SK-N-SH (cell line): Measurements from ENCODE around the gene PROM2. TPM values are rescaled to one million over a fixed set of nuclear protein-coding genes. Genes with fewer than 3 reads are reported as not detected.

Experiments
- CTCF ChIA-PET: fragments of 300-600, 350-600 bp; formaldehyde crosslinking; extraction: SDS; loops from one replicate; lab custom pipeline; 2021; lab: Yijun Ruan, JAX
- POLR2A ChIA-PET: fragments of 350-600 bp; sonication (Branson Sonifier 250); formaldehyde crosslinking; extraction: SDS; loops from one replicate; lab custom pipeline; 2020; ENCODE audit warnings: antibody characterized with exemption, inconsistent platforms; lab: Yijun Ruan, JAX
- DNase-seq: peaks from one replicate; pipeline ENCODE4 v3.0.0; 2012
- H2AFZ ChIP-seq: fragments of 200-600 bp; sonication (generic); 2 replicates; pipeline ENCODE4 v1.8.1; 2016; ENCODE audit warnings: antibody characterized with exemption, mild to moderate bottlenecking, low read depth
- H3F3A ChIP-seq: fragments of 200-600 bp; sonication (generic); replicated peaks from 2 replicates; pipeline ENCODE3; 2016; ENCODE audit warnings: antibody characterized with exemption, mild to moderate bottlenecking; ENCODE audit not compliant: insufficient read depth
- H3K27ac ChIP-seq, 2 experiments: fragments of 200-500 bp in 1 of 2; fragments of 200-600 bp in 1 of 2; sonication (Bioruptor generic) in 1 of 2; sonication (generic), shearing (Covaris generic) in 1 of 2; 2 replicates each; pipeline versions ENCODE4 v1.5.1 to v1.6.1; 2014 to 2016; ENCODE audit warnings: low read depth in 2 of 2, inconsistent platforms in 1 of 2, low read length in 1 of 2, mild to moderate bottlenecking in 1 of 2, mixed read lengths in 1 of 2
- H3K27me3 ChIP-seq: fragments of 200-600 bp; sonication (generic), shearing (Covaris generic); 2 replicates; pipeline ENCODE4 v1.6.1; 2016; ENCODE audit warnings: mixed run types; ENCODE audit not compliant: insufficient read depth
- H3K36me3 ChIP-seq, 2 experiments: fragments of 200-500 bp in 1 of 2; fragments of 200-600 bp in 1 of 2; sonication (Bioruptor generic) in 1 of 2; sonication (generic) in 1 of 2; replicated peaks in 1 of 2; 2 replicates each; pipeline versions ENCODE3 to v1.5.1; 2014 to 2016; ENCODE audit warnings: low read length in 1 of 2, mild to moderate bottlenecking in 1 of 2; ENCODE audit not compliant: insufficient read depth in 2 of 2, control insufficient read depth in 1 of 2
- H3K4me1 ChIP-seq, 2 experiments: fragments of 200-500 bp in 1 of 2; fragments of 200-600 bp in 1 of 2; sonication (Bioruptor generic) in 1 of 2; sonication (generic), shearing (Covaris generic) in 1 of 2; 2 replicates each; pipeline versions ENCODE4 v1.5.1 to v1.6.1; 2014 to 2016; ENCODE audit warnings: low read depth in 1 of 2, low read length in 1 of 2, mixed run types in 1 of 2; ENCODE audit not compliant: insufficient read depth in 2 of 2, control insufficient read depth in 1 of 2
- H3K4me2 ChIP-seq: fragments of 200-600 bp; sonication (generic), shearing (Covaris generic); 2 replicates; pipeline ENCODE4 v1.6.1; 2017; ENCODE audit warnings: mixed run types
- H3K4me3 ChIP-seq, 2 experiments: fragments of 200-500 bp in 1 of 2; fragments of 200-600 bp in 1 of 2; sonication (Bioruptor generic) in 1 of 2; sonication (generic), shearing (Covaris generic) in 1 of 2; 2 replicates each; pipeline versions ENCODE4 v1.5.1 to v1.8.1; 2014 to 2016; ENCODE audit warnings: low read depth in 2 of 2, inconsistent platforms in 1 of 2, low read length in 1 of 2, mild to moderate bottlenecking in 1 of 2, mixed read lengths in 1 of 2, moderate library complexity in 1 of 2
- H3K79me2 ChIP-seq: fragments of 200-600 bp; sonication (generic); 2 replicates; pipeline ENCODE4 v1.8.1; 2017; ENCODE audit warnings: mild to moderate bottlenecking; ENCODE audit not compliant: insufficient read depth
- H3K9ac ChIP-seq: fragments of 200-600 bp; sonication (generic); 2 replicates; pipeline ENCODE4 v1.6.1; 2017; ENCODE audit warnings: mixed run types
- H3K9me2 ChIP-seq: fragments of 200-600 bp; sonication (generic); 2 replicates; pipeline ENCODE4 v1.6.1; 2017; ENCODE audit warnings: mixed run types
- H3K9me3 ChIP-seq: fragments of 200-600 bp; sonication (generic); 2 replicates; pipeline ENCODE4 v1.6.1; 2017; ENCODE audit warnings: mixed run types, mild to moderate bottlenecking, moderate library complexity
- H4K20me1 ChIP-seq: fragments of 200-600 bp; sonication (generic); 2 replicates; pipeline ENCODE4 v1.6.1; 2017; ENCODE audit warnings: mild to moderate bottlenecking, mixed run types; ENCODE audit not compliant: insufficient read depth
- ELF1 ChIP-seq: IDR thresholded peaks from 2 replicates; pipeline ENCODE4 v1.4.0; 2012
- EP300 ChIP-seq, 2 experiments: IDR thresholded peaks; 2 replicates each; pipeline versions ENCODE4 v1.4.0 to v1.6.1; 2012; ENCODE audit warnings: borderline replicate concordance in 1 of 2, low read depth in 1 of 2, low read length in 1 of 2
- FOSL2 ChIP-seq: IDR thresholded peaks from 2 replicates; pipeline ENCODE4 v1.4.0; 2012; ENCODE audit warnings: low read depth, mild to moderate bottlenecking, moderate library complexity, borderline replicate concordance
- GABPA ChIP-seq: IDR thresholded peaks from 2 replicates; pipeline ENCODE4 v1.4.0; 2012; ENCODE audit warnings: low read depth, mild to moderate bottlenecking
- MXI1 ChIP-seq: IDR thresholded peaks from 2 replicates; pipeline ENCODE4 v1.6.1; 2012; ENCODE audit warnings: mild to moderate bottlenecking, low read depth, low read length, improper control_type of control experiment
- RAD21 ChIP-seq: IDR thresholded peaks from 2 replicates; pipeline ENCODE4 v1.6.1; 2012; ENCODE audit warnings: mild to moderate bottlenecking, low read length
- RXRA ChIP-seq: IDR thresholded peaks from 2 replicates; pipeline ENCODE4 v1.4.0; 2012; ENCODE audit warnings: low read depth, mild to moderate bottlenecking, borderline replicate concordance
- SIN3A ChIP-seq: IDR thresholded peaks from 2 replicates; pipeline ENCODE4 v1.6.1; 2012; ENCODE audit warnings: low read depth, mild to moderate bottlenecking, low read length, moderate library complexity, borderline replicate concordance
- SMC3 ChIP-seq: IDR thresholded peaks from 2 replicates; pipeline ENCODE4 v1.6.1; 2012; ENCODE audit warnings: low read depth, low read length, improper control_type of control experiment
- ZBTB33 ChIP-seq: IDR thresholded peaks from 2 replicates; pipeline ENCODE4 v1.4.0; 2012; ENCODE audit warnings: low read depth, borderline replicate concordance
- WGBS: methylation state at CpG from one replicate; pipeline ENCODE4 v1.1.6; 2017; ENCODE audit warnings: low lambda C conversion rate; 5-methylcytosine and 5-hydroxymethylcytosine counted together
- polyA plus RNA-seq, 3 experiments: library from polyadenylated mRNA; depleted of rRNA; stranded (reverse); fragments of >200 nt; gene quantifications; 2 replicates each; pipeline ENCODE4 v1.2.3, GENCODE V29; 2012
- TF ChIP-seq, protein P1 (sequence below): IDR thresholded peaks from 2 replicates; pipeline ENCODE4; 2012

The PROM2 gene
- polyA plus RNA-seq, 1 of the 3 experiments (the other 2 are of a cell fraction), result 0.38 TPM

DNA sequence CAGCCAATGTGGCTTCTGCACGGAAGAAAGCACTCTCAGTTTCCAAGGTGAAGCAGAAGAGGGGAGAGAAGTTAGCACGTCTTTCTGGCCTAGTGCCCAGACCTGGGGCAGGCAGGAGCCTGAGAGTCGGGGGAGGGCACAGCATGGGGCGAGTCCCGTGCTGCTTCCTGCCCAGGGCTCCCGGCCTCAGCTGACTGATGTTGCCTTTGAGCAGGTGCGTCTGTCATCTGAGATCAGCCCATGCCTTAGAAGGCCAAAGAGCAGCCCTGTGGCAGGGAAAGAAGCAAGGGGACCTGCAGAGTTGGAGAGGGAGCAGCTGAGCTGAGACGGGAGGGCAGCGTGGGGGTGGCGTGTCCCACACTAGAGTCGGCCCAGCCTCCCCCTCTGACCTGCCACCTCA lies 26.2 kb downstream of the PROM2 start:
- DNase-seq, result no peak

DNA sequence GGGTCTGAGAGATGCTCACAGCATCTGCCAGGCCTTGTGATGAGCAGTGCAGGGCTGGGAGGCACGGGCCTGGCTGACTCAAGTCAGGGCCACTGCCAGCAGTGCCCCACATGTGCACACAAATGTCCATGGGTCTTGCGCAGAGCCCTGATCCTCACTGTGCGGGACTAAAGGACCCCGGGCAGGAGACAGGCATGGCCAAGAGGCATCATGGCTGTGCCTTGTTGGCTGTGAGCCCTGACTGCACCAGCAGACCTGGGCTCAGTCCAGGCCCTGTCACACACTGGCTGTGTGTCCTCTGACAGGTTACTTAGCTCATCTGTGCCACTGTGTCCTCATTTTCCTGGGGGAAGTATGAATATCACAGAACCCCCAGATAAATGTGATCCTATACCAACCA lies 26.9 kb downstream of the PROM2 start:
- WGBS, result 0% methylated on average over 1 of the region's 4 CpGs
- Histone ChIP-seq H3K9me3 (no peaks in the 10 kb centered on the region), H3K36me3 (no peaks in the 10 kb centered on the region), H3K27me3 (no peaks in the 10 kb centered on the region; the same call in 1 of the 2 replicates), H3F3A (no peaks in the 10 kb centered on the region), H3K4me3 (no peak overlapping the region), H3K9ac (no peak overlapping the region), H3K4me2 (no peak overlapping the region), H3K9me2 (no peaks in the 10 kb centered on the region), H4K20me1 (no peaks in the 10 kb centered on the region), H3K27ac (no peak overlapping the region; a peak in 1 of 4 replicates), H3K79me2 (no peaks in the 10 kb centered on the region), H2AFZ (no peak overlapping the region), H3K4me1 (peaks cover 0 to 56% of the 10 kb centered on the region in 2 experiments; a peak in 2 of 4 replicates)
- POLR2A ChIA-PET, result no interaction called here
- TF ChIP-seq RXRA, result no peak
- TF ChIP-seq, protein P1, sequence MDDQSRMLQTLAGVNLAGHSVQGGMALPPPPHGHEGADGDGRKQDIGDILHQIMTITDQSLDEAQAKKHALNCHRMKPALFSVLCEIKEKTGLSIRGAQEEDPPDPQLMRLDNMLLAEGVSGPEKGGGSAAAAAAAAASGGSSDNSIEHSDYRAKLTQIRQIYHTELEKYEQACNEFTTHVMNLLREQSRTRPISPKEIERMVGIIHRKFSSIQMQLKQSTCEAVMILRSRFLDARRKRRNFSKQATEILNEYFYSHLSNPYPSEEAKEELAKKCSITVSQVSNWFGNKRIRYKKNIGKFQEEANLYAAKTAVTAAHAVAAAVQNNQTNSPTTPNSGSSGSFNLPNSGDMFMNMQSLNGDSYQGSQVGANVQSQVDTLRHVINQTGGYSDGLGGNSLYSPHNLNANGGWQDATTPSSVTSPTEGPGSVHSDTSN, result no peak
- no peak for TF ChIP-seq SIN3A
- no peak for TF ChIP-seq ZBTB33
- TF ChIP-seq FOSL2, result no peak
- TF ChIP-seq GABPA, result no peak
- DNase-seq, result no peak
- CTCF ChIA-PET, result interaction anchor here (0.8 to 1.6 kb wide), 3 partner anchors 44 to 70 kb away, joined by 3 to 8 read pairs (median 6); no protein-coding TSS in a partner anchor

More for the DNA sequence above, 26.2 kb downstream of the PROM2 start:
- Histone ChIP-seq H3K36me3 (no peaks in the 10 kb centered on the region), H4K20me1 (no peaks in the 10 kb centered on the region), H3K79me2 (no peaks in the 10 kb centered on the region), H3K9me3 (no peaks in the 10 kb centered on the region), H3K27me3 (no peaks in the 10 kb centered on the region; the same call in 1 of the 2 replicates), H3K4me1 (peaks cover 0 to 56% of the 10 kb centered on the region in 2 experiments; a peak in 2 of 4 replicates), H3K4me2 (no peak overlapping the region), H3K9ac (no peak overlapping the region), H2AFZ (no peak overlapping the region), H3K4me3 (no peak overlapping the region)
- 48% methylated on average over 5 of the region's 11 CpGs for WGBS
- CTCF ChIA-PET, result interaction anchor here (0.8 to 1.6 kb wide), 2 partner anchors 45 to 69 kb away, joined by 3 to 6 read pairs; no protein-coding TSS in a partner anchor
- POLR2A ChIA-PET, result no interaction called here
- TF ChIP-seq RAD21 (no peak), EP300 (IDR thresholded peaks at IDR 0.05; ENCODE audit: borderline replicate concordance in 1 of 2, low read depth in 1 of 2, low read length in 1 of 2) (no peak), SMC3 (no peak), MXI1 (no peak), ELF1 (no peak)
- TF ChIP-seq, all 33 proteins: peak for 0
- no peaks in the 10 kb centered on the region for H3F3A ChIP-seq
- H3K27ac ChIP-seq, result no peak overlapping the region
- no peaks in the 10 kb centered on the region for H3K9me2 ChIP-seq
